ENCODE results near the gene PRKAR2B.

DNA sequence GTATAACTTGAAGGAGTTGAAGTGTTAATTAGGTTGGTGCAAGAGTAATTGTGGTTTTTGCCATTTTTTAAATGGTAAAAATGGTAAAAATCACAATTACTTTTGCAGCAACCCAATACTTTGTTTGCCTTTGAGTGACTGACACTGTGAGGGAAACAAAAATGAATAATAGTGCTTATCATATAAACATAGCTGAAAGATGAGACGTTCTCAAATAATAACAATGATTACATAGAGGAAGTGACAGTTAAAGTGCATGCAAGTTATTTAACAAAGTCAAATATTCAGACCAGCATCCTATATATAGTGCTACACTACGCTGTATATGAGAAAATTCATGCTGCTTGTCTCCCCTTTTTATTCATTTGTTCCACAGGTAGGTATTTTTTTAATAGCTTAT lies 119.6 kb downstream of the PRKAR2B start:
- no peak for TF ChIP-seq EZH2phosphoT487 (IDR thresholded peaks at IDR 0.05; ENCODE audit: insufficient read depth, low read depth)
- no peak for TF ChIP-seq EZH2 (IDR thresholded peaks at IDR 0.05; ENCODE audit: insufficient read depth, poor library complexity, severe bottlenecking)

All from GM23248 (cell line).